Measurements from ENCODE around the gene HES4.
A peak's percentile ranks its signal among the peaks of the same experiment; 100 is the strongest.
"Not testable (repeated sequence)": the region's sequence is repeated elsewhere in the genome, so short reads cannot be mapped to it uniquely, and the experiment has no call there.

HES4 gene

DNA sequence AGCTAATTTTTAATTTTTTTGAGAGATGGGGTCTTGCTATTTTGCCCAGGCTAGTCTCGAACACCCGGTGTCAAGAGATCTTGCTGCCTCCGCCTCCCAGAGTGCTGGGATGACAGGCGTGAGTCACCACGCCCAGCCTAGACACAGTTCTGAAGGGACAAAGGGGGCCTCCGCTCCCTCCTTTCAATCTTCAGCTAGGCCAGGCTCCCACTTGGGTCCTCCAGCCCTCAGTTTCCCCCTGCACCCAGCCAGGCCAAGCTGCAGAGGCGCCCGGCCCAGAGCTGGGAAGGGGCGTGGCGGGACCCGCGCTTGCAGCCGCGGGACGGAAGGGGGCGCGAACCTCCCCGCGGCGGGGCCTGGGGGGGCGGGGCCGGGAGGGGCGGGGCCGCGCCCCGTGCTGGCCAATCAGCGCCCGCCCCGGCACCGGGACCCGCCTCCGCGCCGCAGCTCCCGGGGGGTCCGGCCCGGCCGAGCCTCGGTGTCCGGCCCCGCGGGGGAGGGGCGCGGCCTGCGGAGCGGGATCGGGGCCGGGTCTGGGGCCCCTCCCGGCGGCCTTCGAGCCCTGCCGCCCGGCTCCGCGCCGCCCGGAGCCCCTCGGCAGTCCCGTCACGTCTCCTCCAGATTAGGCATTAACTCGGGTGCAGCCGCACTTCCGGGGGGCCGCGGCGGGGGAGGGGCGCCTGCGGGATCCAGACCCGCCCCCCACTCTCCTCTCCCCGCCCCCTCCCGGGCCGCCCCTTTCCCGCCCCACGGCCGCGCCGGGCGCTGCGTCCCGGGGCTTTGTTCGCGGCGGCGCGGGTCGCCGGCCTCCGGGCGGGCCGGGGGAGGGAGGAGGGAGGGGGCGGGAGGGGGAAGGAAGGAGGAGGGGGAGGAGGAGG is 19.5 kb upstream of the HES4 start:
- no peak for TF ChIP-seq JUND (IDR thresholded peaks at IDR 0.05; ENCODE audit: low read depth)
- peak; percentile 44 to 91 for DNase-seq (ENCODE audit: low read depth in 1 of 2, low spot score in 1 of 2)
- in situ Hi-C loops (cut with HindIII; ENCODE audit: low pct_unique_long_range_greater_than_20kb, low sequenced_read_pairs), result no loop called here

GRCh38 chr1:1018321-1018685 is 18.4 kb upstream of the HES4 start:
- in situ Hi-C loops (cut with HindIII; ENCODE audit: low pct_unique_long_range_greater_than_20kb, low sequenced_read_pairs); DNase-seq (ENCODE audit: low read depth in 1 of 2, low spot score in 1 of 2): not testable (repeated sequence)

GRCh38 chr1:1017397-1018320 is 17.8 kb upstream of the HES4 start:
- in situ Hi-C loops (cut with HindIII; ENCODE audit: low pct_unique_long_range_greater_than_20kb, low sequenced_read_pairs); DNase-seq (ENCODE audit: low read depth in 1 of 2, low spot score in 1 of 2): not testable (repeated sequence)

DNA sequence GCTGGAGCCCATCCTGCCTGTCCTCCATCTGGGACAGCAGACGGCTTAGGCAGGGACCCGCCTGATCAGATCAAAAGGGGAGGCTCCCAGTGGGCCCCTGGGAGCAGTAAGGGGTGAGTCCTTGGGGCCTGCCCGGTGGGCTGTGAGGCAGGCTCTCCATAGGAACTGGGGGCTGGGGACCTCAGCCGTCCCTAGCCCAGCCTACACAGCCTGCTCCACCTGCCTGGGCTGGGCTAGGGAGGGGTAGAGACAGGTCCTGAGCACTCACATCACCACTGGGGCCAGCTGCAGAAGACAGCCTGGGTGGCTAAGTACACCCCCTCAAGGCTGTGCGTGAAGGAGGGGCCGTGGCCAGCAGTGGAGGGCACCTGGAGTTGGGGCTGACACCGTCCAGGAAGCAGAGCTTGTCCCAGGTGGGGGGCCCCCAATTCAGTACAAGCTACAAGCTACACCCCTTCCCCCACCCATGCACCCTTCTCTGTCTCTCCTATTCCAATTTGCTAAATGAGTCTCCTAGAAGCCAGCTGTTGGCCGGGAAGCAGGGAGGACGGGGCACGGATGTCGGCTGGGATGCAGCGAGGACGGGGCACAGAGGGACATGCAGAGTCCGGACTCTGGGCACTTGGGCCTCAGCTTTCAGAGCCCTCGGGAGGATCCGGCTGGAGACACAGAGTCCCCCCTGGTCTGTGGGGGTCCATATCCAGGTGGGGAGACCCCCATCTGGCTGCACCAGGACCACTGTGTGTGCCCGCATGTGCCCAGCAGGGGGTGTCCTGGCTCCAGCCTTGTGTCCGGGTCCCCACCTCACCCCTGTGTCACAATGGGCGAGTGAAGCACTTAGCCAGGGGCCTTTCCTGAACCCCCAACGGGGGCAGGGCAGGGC is 15.1 kb upstream of the HES4 start:
- no peak for DNase-seq (ENCODE audit: low read depth in 1 of 2, low spot score in 1 of 2)
- TF ChIP-seq JUND (IDR thresholded peaks at IDR 0.05; ENCODE audit: low read depth), result no peak
- in situ Hi-C loops (cut with HindIII; ENCODE audit: low pct_unique_long_range_greater_than_20kb, low sequenced_read_pairs), result no loop called here

DNA sequence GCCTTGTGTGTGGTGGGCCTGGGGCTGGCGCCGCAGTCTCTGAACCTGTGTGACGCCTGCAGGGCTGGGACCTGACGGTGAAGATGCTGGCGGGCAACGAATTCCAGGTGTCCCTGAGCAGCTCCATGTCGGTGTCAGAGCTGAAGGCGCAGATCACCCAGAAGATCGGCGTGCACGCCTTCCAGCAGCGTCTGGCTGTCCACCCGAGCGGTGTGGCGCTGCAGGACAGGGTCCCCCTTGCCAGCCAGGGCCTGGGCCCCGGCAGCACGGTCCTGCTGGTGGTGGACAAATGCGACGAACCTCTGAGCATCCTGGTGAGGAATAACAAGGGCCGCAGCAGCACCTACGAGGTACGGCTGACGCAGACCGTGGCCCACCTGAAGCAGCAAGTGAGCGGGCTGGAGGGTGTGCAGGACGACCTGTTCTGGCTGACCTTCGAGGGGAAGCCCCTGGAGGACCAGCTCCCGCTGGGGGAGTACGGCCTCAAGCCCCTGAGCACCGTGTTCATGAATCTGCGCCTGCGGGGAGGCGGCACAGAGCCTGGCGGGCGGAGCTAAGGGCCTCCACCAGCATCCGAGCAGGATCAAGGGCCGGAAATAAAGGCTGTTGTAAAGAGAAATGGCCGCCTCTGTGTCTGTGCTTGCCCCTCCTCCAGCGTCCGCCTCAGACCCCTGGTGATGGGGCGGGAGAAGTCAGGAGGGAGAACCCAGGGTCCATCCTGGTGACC is 14.2 kb upstream of the HES4 start:
- no peak for TF ChIP-seq JUND (IDR thresholded peaks at IDR 0.05; ENCODE audit: low read depth)
- in situ Hi-C loops (cut with HindIII; ENCODE audit: low pct_unique_long_range_greater_than_20kb, low sequenced_read_pairs), result no loop called here
- DNase-seq (ENCODE audit: low read depth in 1 of 2, low spot score in 1 of 2), result no peak

DNA sequence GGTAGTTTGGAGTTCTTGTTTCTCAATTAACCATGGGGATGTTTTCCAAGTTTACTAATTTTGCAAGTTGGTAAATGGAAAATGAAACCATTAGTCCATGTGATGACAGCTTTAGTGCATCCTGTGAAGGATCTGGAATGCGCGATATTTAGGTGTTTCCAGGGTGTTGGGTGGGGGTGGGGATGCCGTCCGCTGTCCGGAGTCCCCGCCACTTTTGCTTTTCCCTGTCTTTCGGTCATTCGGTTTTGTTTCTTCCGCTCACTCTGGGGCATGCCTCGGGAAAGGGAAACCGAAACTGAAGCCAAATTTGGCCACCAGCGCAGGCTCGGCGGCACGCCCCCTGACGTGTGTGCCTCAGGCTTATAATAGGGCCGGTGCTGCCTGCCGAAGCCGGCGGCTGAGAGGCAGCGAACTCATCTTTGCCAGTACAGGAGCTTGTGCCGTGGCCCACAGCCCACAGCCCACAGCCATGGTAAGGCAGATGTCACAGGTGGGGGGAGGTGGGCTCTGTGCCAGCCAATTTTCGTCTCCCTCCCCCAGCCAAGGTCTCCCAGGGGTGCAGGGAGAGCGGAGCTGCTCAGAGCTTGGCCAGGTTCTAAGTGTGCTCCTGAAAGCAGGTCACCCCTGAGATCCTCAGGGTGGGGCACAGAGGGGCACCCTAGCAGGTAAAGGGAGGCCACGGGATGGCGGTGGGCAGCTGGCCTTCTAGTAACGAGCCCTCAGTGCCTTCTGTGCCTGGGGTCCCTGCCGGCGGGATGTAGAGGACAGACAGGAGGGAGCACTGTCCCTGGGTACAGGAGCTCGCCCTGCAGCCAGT is 13.4 kb upstream of the HES4 start, which contains the start of gene ISG15:
ISG15 (plus strand) TSS at position 393 of the 817 bp plus-strand sequence; CDS start at position 470, 77 bp downstream.
- in situ Hi-C loops (cut with HindIII; ENCODE audit: low pct_unique_long_range_greater_than_20kb, low sequenced_read_pairs), result no loop called here
- TF ChIP-seq JUND (IDR thresholded peaks at IDR 0.05; ENCODE audit: low read depth), result no peak
- DNase-seq (ENCODE audit: low read depth in 1 of 2, low spot score in 1 of 2), result peak in 1 of 2 experiments; percentile 75

- DNase-seq (ENCODE audit: low read depth in 1 of 2, low spot score in 1 of 2); in situ Hi-C loops (cut with HindIII; ENCODE audit: low pct_unique_long_range_greater_than_20kb, low sequenced_read_pairs): not testable (repeated sequence)
Measured at GRCh38 chr1:1012736-1013104, 12.8 kb upstream of the HES4 start.

DNA sequence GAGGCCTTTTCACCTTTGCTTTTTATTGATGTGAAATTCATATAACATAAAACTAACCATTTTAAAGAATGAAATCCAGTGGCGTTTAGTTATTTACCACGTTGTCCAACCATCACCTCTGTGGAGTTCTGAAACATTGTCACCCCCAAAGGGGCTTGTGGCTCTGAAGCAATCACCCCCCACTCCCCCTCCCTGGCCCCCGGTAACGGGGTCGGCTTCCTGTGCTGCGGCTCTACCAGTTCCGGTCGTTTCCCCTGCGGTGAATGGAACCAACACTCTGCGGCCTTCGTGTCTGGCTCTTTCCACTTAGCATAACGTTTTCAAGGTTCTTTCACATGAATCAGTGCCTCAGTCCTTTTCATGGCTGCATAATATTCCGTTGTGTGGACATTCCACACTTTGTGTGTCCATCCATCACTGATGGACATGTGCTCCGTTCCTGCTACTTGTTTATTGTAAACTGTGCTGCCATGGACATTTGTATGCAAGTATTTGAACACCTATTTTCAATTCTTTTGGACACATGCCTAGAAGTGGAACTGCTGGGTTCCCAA is 11.6 kb upstream of the HES4 start:
- in situ Hi-C loops (cut with HindIII; ENCODE audit: low pct_unique_long_range_greater_than_20kb, low sequenced_read_pairs), result no loop called here
- no peak for TF ChIP-seq JUND (IDR thresholded peaks at IDR 0.05; ENCODE audit: low read depth)
- DNase-seq (ENCODE audit: low read depth in 1 of 2, low spot score in 1 of 2), result no peak

DNA sequence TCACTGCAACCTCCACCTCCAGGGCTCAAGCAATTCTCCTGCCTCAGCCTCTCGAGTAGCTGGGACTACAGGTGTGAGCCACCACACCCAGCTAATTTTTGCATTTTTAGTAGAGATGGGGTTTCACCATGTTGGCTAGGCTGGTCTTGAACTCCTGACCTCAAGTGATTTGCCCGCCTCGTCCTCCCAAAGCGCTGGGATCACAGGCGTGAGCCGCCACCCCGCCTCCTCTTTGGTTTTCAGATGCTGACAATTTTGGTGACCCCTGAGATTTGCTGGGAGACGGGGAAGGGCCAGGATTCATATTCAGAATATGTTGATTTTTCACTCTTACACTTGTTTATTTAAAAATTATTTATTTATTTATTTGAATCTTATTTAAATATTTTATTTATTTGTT is 10.2 kb upstream of the HES4 start:
- DNase-seq (ENCODE audit: low read depth in 1 of 2, low spot score in 1 of 2); in situ Hi-C loops (cut with HindIII; ENCODE audit: low pct_unique_long_range_greater_than_20kb, low sequenced_read_pairs): not testable (repeated sequence)

GRCh38 chr1:1006305-1007159 is 6.6 kb upstream of the HES4 start:
- in situ Hi-C loops (cut with HindIII; ENCODE audit: low pct_unique_long_range_greater_than_20kb, low sequenced_read_pairs), result no loop called here
- no peak for DNase-seq (ENCODE audit: low read depth in 1 of 2, low spot score in 1 of 2)
- no peak for TF ChIP-seq JUND (IDR thresholded peaks at IDR 0.05; ENCODE audit: low read depth)

Data from T47D (cell line).